Left forelimb (tissue), 1 donor: ENCODE results near the gene AMOT.

ENCODE experiments used
- DNase-seq: peaks from one replicate; pipeline ENCODE4 v3.0.0-alpha.2; 2018; ENCODE audit warnings: low spot score

Gene AMOT

GRCh38 chrX:112735147-112735546 is 105.5 kb downstream of the AMOT start:
- DNase-seq, result no peak

- no peak for DNase-seq
Measured at GRCh38 chrX:112734290-112734689, 106.3 kb downstream of the AMOT start.

GRCh38 chrX:112731793-112732192 is 108.8 kb downstream of the AMOT start:
- DNase-seq, result no peak
